ENCODE measurements around the gene ARMC7.

ARMC7 gene

GRCh38 chr17:75173526-75173925 lies 63.8 kb downstream of the ARMC7 start:
- POLR2A ChIA-PET, result no interaction called here
- H3K4me3 ChIP-seq (ENCODE audit: low read depth, low read length), result no peak overlapping the region
- CTCF ChIA-PET, result interaction anchor here (0.8 to 5.3 kb wide), 12 partner anchors 9 to 212 kb away, joined by 3 to 45 read pairs (median 3); partner anchors contain the start of gene SUMO2
- TF ChIP-seq, protein P1, sequence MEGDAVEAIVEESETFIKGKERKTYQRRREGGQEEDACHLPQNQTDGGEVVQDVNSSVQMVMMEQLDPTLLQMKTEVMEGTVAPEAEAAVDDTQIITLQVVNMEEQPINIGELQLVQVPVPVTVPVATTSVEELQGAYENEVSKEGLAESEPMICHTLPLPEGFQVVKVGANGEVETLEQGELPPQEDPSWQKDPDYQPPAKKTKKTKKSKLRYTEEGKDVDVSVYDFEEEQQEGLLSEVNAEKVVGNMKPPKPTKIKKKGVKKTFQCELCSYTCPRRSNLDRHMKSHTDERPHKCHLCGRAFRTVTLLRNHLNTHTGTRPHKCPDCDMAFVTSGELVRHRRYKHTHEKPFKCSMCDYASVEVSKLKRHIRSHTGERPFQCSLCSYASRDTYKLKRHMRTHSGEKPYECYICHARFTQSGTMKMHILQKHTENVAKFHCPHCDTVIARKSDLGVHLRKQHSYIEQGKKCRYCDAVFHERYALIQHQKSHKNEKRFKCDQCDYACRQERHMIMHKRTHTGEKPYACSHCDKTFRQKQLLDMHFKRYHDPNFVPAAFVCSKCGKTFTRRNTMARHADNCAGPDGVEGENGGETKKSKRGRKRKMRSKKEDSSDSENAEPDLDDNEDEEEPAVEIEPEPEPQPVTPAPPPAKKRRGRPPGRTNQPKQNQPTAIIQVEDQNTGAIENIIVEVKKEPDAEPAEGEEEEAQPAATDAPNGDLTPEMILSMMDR (IDR thresholded peaks at IDR 0.05; ENCODE audit: insufficient read depth, low read length, missing control alignments), result no peak
- DNase-seq (ENCODE audit: low read depth, low spot score), result no peak

- no peak overlapping the region for H3K4me3 ChIP-seq (ENCODE audit: low read depth, low read length)
- TF ChIP-seq, protein P1 (IDR thresholded peaks at IDR 0.05; ENCODE audit: insufficient read depth, low read length, missing control alignments), result no peak
- ChIA-PET POLR2A (no interaction called here), CTCF (interaction anchor here (0.9 to 3.3 kb wide), 6 partner anchors 8 to 214 kb away, joined by 3 to 25 read pairs (median 6); partner anchors contain the start of gene SUMO2)
- DNase-seq (ENCODE audit: low read depth, low spot score), result no peak
Observed at GRCh38 chr17:75174996-75175395, 65.2 kb downstream of the ARMC7 start.

- CTCF ChIA-PET, result interaction anchor here (0.6 to 3.3 kb wide), 6 partner anchors 10 to 235 kb away, joined by 3 to 25 read pairs (median 4); no protein-coding TSS in a partner anchor
Observed at GRCh38 chr17:75176625-75177024, 66.9 kb downstream of the ARMC7 start.

GRCh38 chr17:75178453-75178852 lies 68.7 kb downstream of the ARMC7 start:
- POLR2A ChIA-PET, result no interaction called here
- H3K4me3 ChIP-seq (ENCODE audit: low read depth, low read length), result no peak overlapping the region
- TF ChIP-seq, protein P1 (IDR thresholded peaks at IDR 0.05; ENCODE audit: insufficient read depth, low read length, missing control alignments), result no peak
- no peak for DNase-seq (ENCODE audit: low read depth, low spot score)
- CTCF ChIA-PET, result no interaction called here

More at GRCh38 chr17:75176625-75177024, 66.9 kb downstream of the ARMC7 start:
- no peak for DNase-seq (ENCODE audit: low read depth, low spot score)
- TF ChIP-seq, protein P1 (IDR thresholded peaks at IDR 0.05; ENCODE audit: insufficient read depth, low read length, missing control alignments), result no peak
- POLR2A ChIA-PET, result interaction anchor here (0.7 kb wide), 1 partner anchor 60 kb away, joined by 3 read pairs; no protein-coding TSS in a partner anchor
- H3K4me3 ChIP-seq (ENCODE audit: low read depth, low read length), result no peak overlapping the region

All from AG04449 (cell line).